Sigmoid colon (tissue), 4 donors: ENCODE measurements around the gene PYGB.

ENCODE experiments used
- EP300 ChIP-seq, 4 donors: sonication (generic); formaldehyde crosslinking; IDR thresholded peaks; one replicate each; pipeline ENCODE4 v1.6.1; 2017; ENCODE audit warnings: antibody characterized with exemption in 4 of 4
- POLR2AphosphoS5 ChIP-seq, 4 donors: sonication (generic); formaldehyde crosslinking; IDR thresholded peaks; one replicate each; pipeline ENCODE4 v1.6.1; 2017; ENCODE audit warnings: antibody characterized with exemption in 4 of 4
- TF ChIP-seq, protein P1 (sequence below), 4 experiments: fragments of 450-650 bp in 3 of 4; fragments of 200-600 bp in 1 of 4; IDR thresholded peaks; one replicate each; pipeline ENCODE4 v1.5.1; 2016 to 2019; ENCODE audit warnings: antibody characterized with exemption in 4 of 4, mild to moderate bottlenecking in 3 of 4, moderate library complexity in 2 of 4

DNA sequence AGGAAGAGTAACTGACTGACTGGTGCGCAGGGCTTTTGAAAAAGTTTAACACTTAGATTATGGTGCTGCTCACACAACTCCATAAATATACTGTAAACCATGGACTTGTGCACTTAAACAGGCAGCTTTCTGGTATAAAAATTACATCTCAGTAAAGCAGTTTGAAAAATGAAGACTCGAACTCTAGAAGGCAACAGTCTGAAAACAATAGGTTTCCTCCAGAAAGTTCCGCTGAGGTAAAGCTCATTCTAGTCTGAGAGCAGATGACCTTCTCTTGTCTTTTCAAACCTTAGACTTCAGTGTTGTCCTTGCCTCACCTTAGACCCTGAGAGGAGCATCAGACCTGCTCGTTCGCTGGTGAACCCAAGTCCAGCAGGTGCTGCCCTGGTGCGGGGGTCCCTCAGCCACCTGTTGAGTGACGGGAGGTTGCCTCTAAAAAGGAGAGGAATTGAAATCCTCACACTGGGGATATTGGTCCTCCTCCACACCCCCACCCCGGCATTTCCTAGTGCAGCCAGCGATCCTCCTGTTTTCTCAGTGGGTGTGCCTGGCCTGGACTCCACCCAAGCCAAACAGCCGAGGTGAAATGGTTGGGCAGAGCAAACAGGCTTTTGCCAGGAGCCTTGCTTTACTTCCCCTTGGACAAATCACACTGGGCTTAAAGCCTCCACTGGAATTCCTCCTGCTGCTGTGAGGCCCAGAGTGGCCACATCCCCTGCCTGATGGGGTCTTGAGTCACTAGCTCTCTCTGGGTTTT lies 14.7 kb upstream of the PYGB start:
- no peak for TF ChIP-seq EP300 (IDR thresholded peaks at IDR 0.05)
- TF ChIP-seq, protein P1, sequence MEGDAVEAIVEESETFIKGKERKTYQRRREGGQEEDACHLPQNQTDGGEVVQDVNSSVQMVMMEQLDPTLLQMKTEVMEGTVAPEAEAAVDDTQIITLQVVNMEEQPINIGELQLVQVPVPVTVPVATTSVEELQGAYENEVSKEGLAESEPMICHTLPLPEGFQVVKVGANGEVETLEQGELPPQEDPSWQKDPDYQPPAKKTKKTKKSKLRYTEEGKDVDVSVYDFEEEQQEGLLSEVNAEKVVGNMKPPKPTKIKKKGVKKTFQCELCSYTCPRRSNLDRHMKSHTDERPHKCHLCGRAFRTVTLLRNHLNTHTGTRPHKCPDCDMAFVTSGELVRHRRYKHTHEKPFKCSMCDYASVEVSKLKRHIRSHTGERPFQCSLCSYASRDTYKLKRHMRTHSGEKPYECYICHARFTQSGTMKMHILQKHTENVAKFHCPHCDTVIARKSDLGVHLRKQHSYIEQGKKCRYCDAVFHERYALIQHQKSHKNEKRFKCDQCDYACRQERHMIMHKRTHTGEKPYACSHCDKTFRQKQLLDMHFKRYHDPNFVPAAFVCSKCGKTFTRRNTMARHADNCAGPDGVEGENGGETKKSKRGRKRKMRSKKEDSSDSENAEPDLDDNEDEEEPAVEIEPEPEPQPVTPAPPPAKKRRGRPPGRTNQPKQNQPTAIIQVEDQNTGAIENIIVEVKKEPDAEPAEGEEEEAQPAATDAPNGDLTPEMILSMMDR (IDR thresholded peaks at IDR 0.05): no peak
- no peak for TF ChIP-seq POLR2AphosphoS5 (IDR thresholded peaks at IDR 0.05)
